ENCODE measurements around the gene CCDC27.
A peak's percentile ranks its signal among the peaks of the same experiment; 100 is the strongest.

Gene CCDC27

GRCh38 chr1:3780901-3781300, 28.7 kb downstream of the CCDC27 start:
- Histone ChIP-seq H3K27me3 (replicated peaks) (no peaks in the 10 kb centered on the region), H3K4me3 (ENCODE audit: low read depth, low read length) (no peak overlapping the region), H3K27ac (no peak overlapping the region), H3K36me3 (replicated peaks) (peaks cover 51% of the 10 kb centered on the region)
- no peak for DNase-seq
- in situ Hi-C loops (cut with HindIII; ENCODE audit: low pct_ligation_motif_present, low sequenced_read_pairs): no loop called here
- TF ChIP-seq, protein P1, sequence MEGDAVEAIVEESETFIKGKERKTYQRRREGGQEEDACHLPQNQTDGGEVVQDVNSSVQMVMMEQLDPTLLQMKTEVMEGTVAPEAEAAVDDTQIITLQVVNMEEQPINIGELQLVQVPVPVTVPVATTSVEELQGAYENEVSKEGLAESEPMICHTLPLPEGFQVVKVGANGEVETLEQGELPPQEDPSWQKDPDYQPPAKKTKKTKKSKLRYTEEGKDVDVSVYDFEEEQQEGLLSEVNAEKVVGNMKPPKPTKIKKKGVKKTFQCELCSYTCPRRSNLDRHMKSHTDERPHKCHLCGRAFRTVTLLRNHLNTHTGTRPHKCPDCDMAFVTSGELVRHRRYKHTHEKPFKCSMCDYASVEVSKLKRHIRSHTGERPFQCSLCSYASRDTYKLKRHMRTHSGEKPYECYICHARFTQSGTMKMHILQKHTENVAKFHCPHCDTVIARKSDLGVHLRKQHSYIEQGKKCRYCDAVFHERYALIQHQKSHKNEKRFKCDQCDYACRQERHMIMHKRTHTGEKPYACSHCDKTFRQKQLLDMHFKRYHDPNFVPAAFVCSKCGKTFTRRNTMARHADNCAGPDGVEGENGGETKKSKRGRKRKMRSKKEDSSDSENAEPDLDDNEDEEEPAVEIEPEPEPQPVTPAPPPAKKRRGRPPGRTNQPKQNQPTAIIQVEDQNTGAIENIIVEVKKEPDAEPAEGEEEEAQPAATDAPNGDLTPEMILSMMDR (IDR thresholded peaks at IDR 0.05; ENCODE audit: low read depth, low read length, missing control alignments): no peak

- Histone ChIP-seq H3K36me3 (replicated peaks) (peaks cover 64% of the 10 kb centered on the region), H3K27me3 (replicated peaks) (no peaks in the 10 kb centered on the region), H3K27ac (no peak overlapping the region), H3K4me3 (ENCODE audit: low read depth, low read length) (no peak overlapping the region)
- DNase-seq: no peak
- TF ChIP-seq, protein P1 (IDR thresholded peaks at IDR 0.05; ENCODE audit: low read depth, low read length, missing control alignments): no peak
- in situ Hi-C loops (cut with HindIII; ENCODE audit: low pct_ligation_motif_present, low sequenced_read_pairs): no loop called here
Measured at GRCh38 chr1:3783651-3784474, 31.6 kb downstream of the CCDC27 start.

GRCh38 chr1:3785045-3785444, 32.8 kb downstream of the CCDC27 start:
- no peaks in the 10 kb centered on the region for H3K27me3 ChIP-seq (replicated peaks)
- in situ Hi-C loops (cut with HindIII; ENCODE audit: low pct_ligation_motif_present, low sequenced_read_pairs): no loop called here
- no peak overlapping the region for H3K4me3 ChIP-seq (ENCODE audit: low read depth, low read length)
- TF ChIP-seq, protein P1 (IDR thresholded peaks at IDR 0.05; ENCODE audit: low read depth, low read length, missing control alignments): no peak
- no peak overlapping the region for H3K27ac ChIP-seq
- no peak for DNase-seq
- H3K36me3 ChIP-seq (replicated peaks): peaks cover 55% of the 10 kb centered on the region

- Histone ChIP-seq H3K36me3 (replicated peaks) (peaks cover 54% of the 10 kb centered on the region), H3K27me3 (replicated peaks) (no peaks in the 10 kb centered on the region), H3K27ac (no peak overlapping the region), H3K4me3 (ENCODE audit: low read depth, low read length) (no peak overlapping the region)
- in situ Hi-C loops (cut with HindIII; ENCODE audit: low pct_ligation_motif_present, low sequenced_read_pairs): no loop called here
- TF ChIP-seq, protein P1 (IDR thresholded peaks at IDR 0.05; ENCODE audit: low read depth, low read length, missing control alignments): peak; percentile 53
- no peak for DNase-seq
Measured at GRCh38 chr1:3785456-3786157, 33.4 kb downstream of the CCDC27 start.

DNA sequence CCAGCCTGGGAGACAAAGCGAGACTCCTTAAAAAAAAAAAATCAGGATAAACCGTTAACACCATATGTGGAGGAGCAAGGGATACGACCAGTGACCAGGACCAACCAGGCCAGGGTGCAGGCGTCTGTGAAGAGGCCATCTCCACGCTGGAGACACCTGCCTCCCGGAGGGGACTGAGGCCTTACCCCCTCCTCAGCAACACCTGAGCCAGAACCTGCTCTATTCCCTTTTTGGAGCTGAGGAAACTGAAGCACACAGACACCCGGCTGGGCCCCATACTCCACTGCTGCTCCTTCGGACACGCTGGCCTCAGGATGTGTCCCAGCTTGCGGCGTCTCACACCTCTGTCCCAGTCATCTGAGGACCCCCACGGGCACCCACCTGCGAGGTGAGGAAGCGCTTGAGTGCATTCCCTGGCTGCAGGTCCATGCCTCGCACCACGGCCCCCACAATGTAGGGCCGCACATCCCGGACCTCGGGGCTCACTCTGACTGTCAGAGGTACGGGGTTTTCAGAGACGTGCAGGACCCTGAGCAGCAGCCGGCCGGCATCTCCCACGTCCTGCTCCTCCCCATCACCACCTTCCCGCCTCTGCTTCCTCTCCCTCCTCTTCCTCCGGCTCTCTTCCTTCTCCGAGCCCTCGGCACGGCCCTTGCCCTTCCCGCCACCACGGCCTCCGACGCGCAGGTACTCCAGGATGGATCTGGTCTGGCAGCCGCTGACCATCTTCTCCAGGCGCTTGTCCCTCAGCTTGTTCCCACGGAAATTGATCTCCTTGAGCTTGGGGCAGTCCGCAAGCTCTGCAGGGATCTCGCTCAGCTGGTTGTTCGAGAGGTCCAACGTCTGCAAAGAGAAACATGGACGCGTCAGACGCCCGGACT, 34.5 kb downstream of the CCDC27 start:
- peaks cover 44% of the 10 kb centered on the region for H3K36me3 ChIP-seq (replicated peaks)

More for the DNA sequence above, 34.5 kb downstream of the CCDC27 start:
- Histone ChIP-seq H3K27ac (no peak overlapping the region), H3K4me3 (ENCODE audit: low read depth, low read length) (no peak overlapping the region), H3K27me3 (replicated peaks) (no peaks in the 10 kb centered on the region)
- in situ Hi-C loops (cut with HindIII; ENCODE audit: low pct_ligation_motif_present, low sequenced_read_pairs): no loop called here
- DNase-seq: no peak
- TF ChIP-seq, protein P1 (IDR thresholded peaks at IDR 0.05; ENCODE audit: low read depth, low read length, missing control alignments): no peak

Measured in brain microvascular endothelial cell (primary cell).